Stimulated activated naive CD4-positive, alpha-beta T cell (primary cell): ENCODE data around the gene GOLGA3.
A peak's percentile ranks its signal among the peaks of the same experiment; 100 is the strongest.
"Not testable (repeated sequence)": the region's sequence is repeated elsewhere in the genome, so short reads cannot be mapped to it uniquely, and the experiment has no call there.

Experiments used
- DNase-seq, 6 experiments: peaks; one replicate each; lab custom pipeline; 2025; lab: John Stamatoyannopoulos, UW

Gene GOLGA3

DNA sequence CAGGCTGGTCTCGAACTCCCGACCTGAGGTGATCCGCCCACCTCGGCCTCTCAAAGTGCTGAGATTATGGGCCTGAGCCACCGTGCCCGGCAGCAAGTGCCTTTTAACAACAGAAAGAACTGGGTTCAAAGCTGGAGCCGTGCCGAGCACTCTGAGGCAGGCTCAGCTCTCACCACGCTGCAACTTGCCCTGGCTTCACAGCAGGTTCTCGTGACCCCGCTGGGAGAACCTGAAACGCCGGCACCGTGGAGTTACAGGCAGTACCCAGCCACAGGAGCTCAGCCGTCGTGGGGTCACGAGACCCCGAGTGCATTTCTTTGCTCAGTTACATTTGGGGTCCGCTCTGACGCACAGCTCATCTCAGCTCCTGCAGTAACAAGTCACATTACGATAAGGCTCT is 14.4 kb downstream of the GOLGA3 start:
- DNase-seq: no peak

DNA sequence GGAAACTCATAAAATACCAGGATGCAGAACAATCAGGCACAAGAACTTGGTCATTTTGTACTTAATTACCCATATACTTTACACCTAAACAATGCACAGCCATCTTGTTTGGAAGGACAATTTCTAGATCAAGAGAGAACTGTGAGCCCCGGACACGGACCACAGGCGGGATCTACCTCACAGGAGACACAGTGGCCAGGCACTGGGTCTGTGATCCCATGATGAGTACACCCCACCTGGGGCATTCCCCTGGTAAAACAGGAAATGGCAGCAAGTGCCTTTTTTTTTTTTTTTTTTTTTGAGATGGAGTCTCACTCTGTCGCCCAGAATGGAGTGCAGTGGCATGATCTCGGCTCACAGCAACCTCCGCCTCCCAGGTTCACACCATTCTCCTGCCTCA is 15.2 kb downstream of the GOLGA3 start:
- no peak for DNase-seq

GRCh38 chr12:132812631-132813305 is 15.9 kb downstream of the GOLGA3 start:
- no peak for DNase-seq

DNA sequence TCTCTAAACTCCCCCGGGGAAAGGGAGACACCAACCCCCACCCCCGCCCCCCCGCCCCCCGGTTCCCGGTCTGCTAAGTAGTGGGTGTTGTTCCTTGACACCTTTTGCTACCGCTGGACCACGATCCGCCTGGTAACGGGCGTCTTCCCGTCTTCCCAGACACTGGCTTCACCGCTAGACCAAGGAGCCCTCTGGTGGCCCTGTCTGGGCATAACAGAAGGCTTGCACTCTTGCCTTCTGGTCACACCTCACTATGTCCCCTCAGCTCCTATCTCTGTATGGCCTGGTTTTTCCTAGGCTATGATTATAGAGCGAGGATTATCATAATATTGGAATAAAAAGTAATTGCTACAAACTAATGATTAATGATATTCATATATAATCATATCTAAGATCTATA is 19.3 kb downstream of the GOLGA3 start:
- DNase-seq: peak in 1 of 6 experiments; percentile 12

GRCh38 chr12:132807295-132808092 is 21.2 kb downstream of the GOLGA3 start:
- no peak for DNase-seq

DNA sequence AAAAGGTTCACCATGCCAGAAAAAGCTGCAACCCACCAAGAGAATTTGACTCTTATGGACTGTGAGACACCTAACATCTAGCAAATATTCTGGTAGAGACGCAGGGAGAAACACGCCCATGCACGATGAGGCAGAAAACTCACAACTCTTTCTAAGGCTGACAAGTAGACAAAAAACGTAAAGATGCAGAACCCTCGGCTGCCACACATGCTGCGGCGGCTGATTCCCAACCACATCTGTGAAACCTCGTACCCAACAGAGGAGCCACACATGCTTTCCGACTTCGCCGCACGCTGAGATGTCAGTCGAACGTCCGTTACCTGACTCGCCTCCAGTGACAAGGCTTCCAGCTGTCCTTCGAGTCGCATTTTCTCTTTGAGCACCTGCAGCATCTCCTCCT is 21.8 kb downstream of the GOLGA3 start:
- DNase-seq: peak in 2 of 6 experiments; percentile 25 to 30

- no peak for DNase-seq
Observed at GRCh38 chr12:132804426-132804861, 24.2 kb downstream of the GOLGA3 start.

DNA sequence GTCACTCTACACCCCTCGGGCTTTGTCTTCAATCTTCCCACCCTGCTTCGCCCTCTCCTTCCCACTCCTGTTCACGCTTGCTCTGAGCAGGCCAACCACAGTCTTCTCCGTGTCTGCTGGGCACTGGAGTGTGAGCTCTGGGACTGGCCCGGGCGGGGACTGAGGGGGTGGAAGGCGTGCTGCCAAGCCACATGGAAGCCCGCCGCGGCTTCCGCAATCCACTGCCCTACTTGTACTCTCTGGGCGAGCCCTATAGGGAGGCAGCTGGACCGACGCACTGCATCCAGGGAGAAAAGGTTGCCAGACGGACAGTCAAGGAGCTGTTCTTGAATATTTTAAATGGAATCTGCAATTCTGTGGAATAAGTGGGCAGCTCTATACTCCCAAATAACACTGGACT is 24.8 kb downstream of the GOLGA3 start:
- no peak for DNase-seq

DNA sequence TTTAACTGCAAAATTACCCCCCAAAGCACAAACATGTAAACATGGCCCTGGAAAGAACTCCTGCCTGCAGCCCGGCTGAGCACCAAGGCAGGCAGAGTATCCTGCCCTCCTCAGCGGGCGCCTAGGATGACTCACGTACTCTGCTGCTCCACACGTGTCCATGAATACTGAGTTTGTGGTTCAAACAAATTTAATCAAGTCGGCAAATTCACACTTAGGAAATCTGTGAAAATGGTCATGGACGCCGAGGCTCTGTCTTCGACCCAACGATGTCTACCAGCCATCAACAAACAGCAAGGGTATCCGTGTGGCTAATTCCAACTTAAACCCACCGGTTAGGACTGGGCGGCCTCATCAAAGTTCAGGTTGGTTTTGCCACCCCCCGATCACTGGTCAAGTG is 25.5 kb downstream of the GOLGA3 start:
- no peak for DNase-seq

GRCh38 chr12:132801741-132802140 is 26.9 kb downstream of the GOLGA3 start:
- DNase-seq: no peak

DNA sequence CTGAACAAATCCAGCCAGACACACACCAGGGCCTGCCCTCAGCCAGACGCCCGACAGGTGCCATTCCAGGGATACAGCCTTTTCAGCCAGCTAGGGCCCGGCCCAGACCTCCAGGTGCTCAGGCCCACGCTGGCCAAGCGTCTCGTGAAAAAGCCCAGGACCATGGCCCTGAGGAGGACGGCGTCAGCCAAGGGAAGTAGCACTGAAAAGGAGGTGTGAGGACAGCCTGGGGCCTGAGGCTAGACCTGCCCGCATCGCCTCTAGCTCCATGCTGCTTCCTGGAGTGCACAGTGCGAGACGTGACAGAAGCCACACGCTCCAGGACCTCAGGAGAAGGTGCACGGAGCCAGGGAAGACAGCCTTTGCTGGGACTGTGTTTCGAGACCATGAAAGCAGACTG is 29.8 kb downstream of the GOLGA3 start:
- DNase-seq: no peak

DNA sequence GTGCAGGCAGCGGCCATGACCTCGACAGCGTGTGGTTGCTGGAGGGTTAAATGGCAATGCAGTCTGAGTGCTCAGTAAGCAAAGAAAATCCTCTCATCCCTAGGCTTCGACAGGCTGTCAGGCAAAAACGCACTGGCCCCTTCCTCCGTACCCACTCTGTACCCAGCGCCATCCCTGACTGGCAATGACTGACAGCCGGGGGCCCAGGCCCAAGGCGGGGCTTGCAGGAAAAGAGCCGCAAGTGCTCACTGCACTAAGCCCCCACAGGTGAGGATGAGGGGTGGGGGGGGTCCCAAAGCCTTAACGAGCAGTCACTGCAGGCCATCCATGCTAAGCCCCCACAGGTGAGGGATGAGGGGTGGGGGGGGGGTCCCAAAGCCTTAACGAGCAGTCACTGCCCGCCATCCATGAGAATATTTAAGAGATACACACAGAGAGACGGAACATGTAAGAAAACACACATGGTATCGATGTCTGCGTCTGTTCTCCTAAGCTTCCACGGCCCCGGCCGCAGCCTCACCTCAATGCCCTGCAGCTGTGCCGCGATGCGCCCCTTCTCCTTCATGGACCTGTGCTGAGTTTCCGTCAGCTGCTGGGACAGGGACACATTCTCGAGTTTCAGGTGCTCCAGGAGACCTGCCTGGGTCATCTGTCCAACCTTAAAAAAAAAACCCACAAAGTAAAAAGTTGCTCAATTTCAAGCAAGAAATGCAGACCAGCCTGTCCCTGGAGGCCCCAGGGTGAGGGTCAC is 30.7 kb downstream of the GOLGA3 start:
- no peak for DNase-seq

GRCh38 chr12:132795847-132796246 is 32.8 kb downstream of the GOLGA3 start:
- DNase-seq: no peak

DNA sequence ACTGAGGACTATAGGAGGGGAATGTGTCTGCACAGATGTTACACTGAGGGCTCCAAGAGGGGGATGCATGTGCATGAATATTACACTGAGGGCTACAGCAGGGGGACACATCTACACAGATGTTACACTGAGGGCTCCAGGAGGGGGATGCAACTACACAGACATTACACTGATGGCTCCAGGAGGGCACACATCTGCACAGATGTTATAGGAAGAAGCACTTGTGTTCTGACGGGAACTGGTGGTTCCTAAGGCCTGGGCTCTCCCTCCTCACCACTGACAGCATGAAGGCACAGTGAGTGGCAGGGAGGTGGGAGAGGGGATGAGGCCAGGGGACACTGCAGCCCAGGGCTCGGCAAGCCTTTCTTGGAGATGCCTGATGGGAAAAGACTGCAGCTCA is 36.7 kb downstream of the GOLGA3 start:
- DNase-seq: not testable (repeated sequence)

GRCh38 chr12:132789099-132789471 is 39.6 kb downstream of the GOLGA3 start:
- DNase-seq: no peak

DNA sequence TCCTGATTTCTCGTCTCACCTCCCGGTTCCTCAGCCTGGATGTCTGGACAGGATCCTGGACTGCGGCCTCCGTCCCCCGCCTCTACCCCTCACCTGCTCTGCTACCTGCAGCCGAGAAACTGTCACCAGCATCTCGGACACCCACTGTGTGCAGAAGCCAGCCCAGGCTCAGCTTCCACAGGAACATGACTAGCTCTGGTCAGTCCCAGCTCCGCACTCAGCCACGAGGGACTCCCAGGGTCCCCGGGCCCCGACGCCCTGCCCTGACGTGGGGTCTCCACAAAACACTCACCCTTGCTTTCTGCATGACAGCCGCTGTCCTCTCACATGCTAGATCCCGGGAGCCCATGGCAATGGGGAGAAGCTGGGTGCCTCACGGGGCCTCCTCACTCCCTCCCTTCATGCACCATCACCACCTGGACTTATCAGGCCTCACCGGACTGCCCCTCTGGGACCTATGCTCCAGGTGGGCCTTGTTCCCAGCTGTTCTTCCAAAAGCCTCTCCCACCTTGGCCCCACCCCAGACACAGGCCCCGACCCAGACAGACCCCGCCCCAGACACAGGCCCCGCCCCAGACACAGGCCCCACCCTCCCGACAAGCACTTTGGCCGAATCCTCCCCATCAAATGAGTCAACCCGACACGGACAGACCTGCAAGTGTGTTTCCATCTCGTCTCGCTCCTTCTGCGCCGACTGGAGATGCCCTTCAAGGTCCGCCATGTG is 40.1 kb downstream of the GOLGA3 start:
- DNase-seq: no peak

GRCh38 chr12:132787877-132788276 is 40.8 kb downstream of the GOLGA3 start:
- DNase-seq: no peak

- DNase-seq: no peak
Observed at GRCh38 chr12:132786192-132786591, 42.5 kb downstream of the GOLGA3 start.

- DNase-seq: no peak
Observed at GRCh38 chr12:132784580-132784979, 44.1 kb downstream of the GOLGA3 start.

GRCh38 chr12:132783917-132784531 is 44.6 kb downstream of the GOLGA3 start:
- no peak for DNase-seq

GRCh38 chr12:132781938-132782337 is 46.7 kb downstream of the GOLGA3 start:
- DNase-seq: no peak
